Fibroblast of lung (primary cell): ENCODE data around the gene LRRC10.

Source experiments
- EZH2 ChIP-seq: IDR thresholded peaks from 2 replicates; pipeline ENCODE4 v1.5.1; 2012; ENCODE audit warnings: low read length, control low read depth, mild to moderate bottlenecking; ENCODE audit errors: missing control alignments
- TF ChIP-seq, protein P1 (sequence below), 2 donors: IDR thresholded peaks in 1 of 2; conservative IDR thresholded peaks in 1 of 2; 1 replicate in 1 of 2; 2 replicates in 1 of 2; pipeline ENCODE4 v1.5.1; 2011 to 2012; ENCODE audit warnings: low read length in 2 of 2, control low read depth in 1 of 2, inconsistent platforms in 1 of 2, low read depth in 1 of 2, mild to moderate bottlenecking in 1 of 2

GRCh38 chr12:69570545-69571399 is 39.9 kb downstream of the LRRC10 start:
- TF ChIP-seq EZH2 = no peak
- TF ChIP-seq, protein P1, sequence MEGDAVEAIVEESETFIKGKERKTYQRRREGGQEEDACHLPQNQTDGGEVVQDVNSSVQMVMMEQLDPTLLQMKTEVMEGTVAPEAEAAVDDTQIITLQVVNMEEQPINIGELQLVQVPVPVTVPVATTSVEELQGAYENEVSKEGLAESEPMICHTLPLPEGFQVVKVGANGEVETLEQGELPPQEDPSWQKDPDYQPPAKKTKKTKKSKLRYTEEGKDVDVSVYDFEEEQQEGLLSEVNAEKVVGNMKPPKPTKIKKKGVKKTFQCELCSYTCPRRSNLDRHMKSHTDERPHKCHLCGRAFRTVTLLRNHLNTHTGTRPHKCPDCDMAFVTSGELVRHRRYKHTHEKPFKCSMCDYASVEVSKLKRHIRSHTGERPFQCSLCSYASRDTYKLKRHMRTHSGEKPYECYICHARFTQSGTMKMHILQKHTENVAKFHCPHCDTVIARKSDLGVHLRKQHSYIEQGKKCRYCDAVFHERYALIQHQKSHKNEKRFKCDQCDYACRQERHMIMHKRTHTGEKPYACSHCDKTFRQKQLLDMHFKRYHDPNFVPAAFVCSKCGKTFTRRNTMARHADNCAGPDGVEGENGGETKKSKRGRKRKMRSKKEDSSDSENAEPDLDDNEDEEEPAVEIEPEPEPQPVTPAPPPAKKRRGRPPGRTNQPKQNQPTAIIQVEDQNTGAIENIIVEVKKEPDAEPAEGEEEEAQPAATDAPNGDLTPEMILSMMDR (conservative IDR thresholded peaks at IDR 0.05 in 1 of 2, IDR thresholded peaks at IDR 0.05 in 1 of 2; ENCODE audit: low read depth in 1 of 2, low read length in 2 of 2) = peak; percentile 82 to 88
